Osteoblast (primary cell): Measurements from ENCODE around the gene ZNF592. TPM values are rescaled to one million over a fixed set of nuclear protein-coding genes. Genes with fewer than 3 reads are reported as not detected.

ENCODE experiments used
- DNase-seq: peaks from one replicate; pipeline ENCODE4 v3.0.0; 2011; ENCODE audit warnings: low spot score, mixed read lengths; ENCODE audit not compliant: insufficient read length; ENCODE audit errors: missing footprints
- H2AFZ ChIP-seq: 2 replicates; pipeline ENCODE4 v1.6.0; 2011; ENCODE audit warnings: mild to moderate bottlenecking, low read length
- H3K27ac ChIP-seq: 2 replicates; pipeline ENCODE4 v1.5.1; 2011; ENCODE audit warnings: mild to moderate bottlenecking, low read depth, low read length, moderate library complexity
- H3K27me3 ChIP-seq: 2 replicates; pipeline ENCODE4 v1.6.0; 2012; ENCODE audit warnings: mild to moderate bottlenecking, control low read depth, inconsistent platforms, low read length, moderate library complexity; ENCODE audit not compliant: insufficient read depth
- H3K36me3 ChIP-seq: 2 replicates; pipeline ENCODE4 v1.5.1; 2011; ENCODE audit warnings: mild to moderate bottlenecking, low read length, control low read depth, moderate library complexity; ENCODE audit not compliant: insufficient read depth
- H3K4me1 ChIP-seq: 2 replicates; pipeline ENCODE4 v1.5.1; 2011; ENCODE audit warnings: mild to moderate bottlenecking, low read length, control low read depth, moderate library complexity; ENCODE audit not compliant: insufficient read depth
- H3K4me2 ChIP-seq: 2 replicates; pipeline ENCODE4 v1.6.0; 2011; ENCODE audit warnings: mild to moderate bottlenecking, low read length; ENCODE audit not compliant: insufficient read depth
- H3K4me3 ChIP-seq: fragments of 200-600 bp; sonication (generic); 3 replicates; pipeline ENCODE4 v1.5.1; 2012; ENCODE audit warnings: mild to moderate bottlenecking, low read length, inconsistent platforms; ENCODE audit not compliant: insufficient read depth
- H3K79me2 ChIP-seq: 2 replicates; pipeline ENCODE4 v1.6.0; 2012; ENCODE audit warnings: mild to moderate bottlenecking, low read length, control low read depth, inconsistent platforms; ENCODE audit not compliant: insufficient read depth
- H3K9me3 ChIP-seq: 2 replicates; pipeline ENCODE4 v1.5.1; 2011; ENCODE audit warnings: low read depth, low read length, control low read depth
- H4K20me1 ChIP-seq: 2 replicates; pipeline ENCODE4 v1.6.0; 2012; ENCODE audit warnings: mild to moderate bottlenecking, low read length, control low read depth; ENCODE audit not compliant: insufficient read depth
- CTCF ChIP-seq: IDR thresholded peaks from 2 replicates; pipeline ENCODE4 v1.5.1; 2011; ENCODE audit warnings: mild to moderate bottlenecking, low read depth, low read length, moderate library complexity; ENCODE audit errors: extremely low read depth
- total RNA-seq: library from RNA; depleted of rRNA; stranded (reverse); fragments of >200 nt; gene quantifications from 2 replicates; pipeline ENCODE4 v1.2.3, GENCODE V29; 2012

Gene ZNF592
- total RNA-seq, 1 donor, result 11.2 TPM

DNA sequence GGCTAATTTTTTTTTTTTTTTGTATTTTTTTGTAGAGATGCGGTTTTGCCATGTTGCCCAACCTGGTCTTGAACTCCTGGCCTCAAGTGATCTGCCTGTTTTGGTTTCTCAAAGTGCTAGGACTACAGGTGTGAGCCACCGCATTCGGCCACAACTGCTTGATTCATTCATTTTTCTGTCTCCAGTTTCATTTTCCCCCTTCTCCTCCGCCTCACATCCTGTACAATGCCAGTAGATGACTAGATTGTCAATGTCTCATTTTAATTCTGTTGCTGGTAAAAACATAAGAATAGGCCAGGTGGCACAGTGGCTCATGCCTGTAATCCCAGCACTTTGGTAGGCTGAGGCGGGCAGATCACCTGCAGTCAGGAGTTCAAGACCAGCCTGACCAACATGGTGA is 12.0 kb upstream of the ZNF592 start:
- no peak overlapping the region for H2AFZ ChIP-seq
- H3K4me1 ChIP-seq, result peaks cover 24% of the 10 kb centered on the region
- no peaks in the 10 kb centered on the region for H3K27me3 ChIP-seq
- H3K27ac ChIP-seq, result no peak overlapping the region
- H3K79me2 ChIP-seq, result no peaks in the 10 kb centered on the region
- no peaks in the 10 kb centered on the region for H4K20me1 ChIP-seq
- DNase-seq, result no peak
- no peaks in the 10 kb centered on the region for H3K36me3 ChIP-seq
- H3K4me2 ChIP-seq, result no peak overlapping the region
- no peak for TF ChIP-seq CTCF
- H3K9me3 ChIP-seq, result no peaks in the 10 kb centered on the region
- H3K4me3 ChIP-seq, result no peak overlapping the region

DNA sequence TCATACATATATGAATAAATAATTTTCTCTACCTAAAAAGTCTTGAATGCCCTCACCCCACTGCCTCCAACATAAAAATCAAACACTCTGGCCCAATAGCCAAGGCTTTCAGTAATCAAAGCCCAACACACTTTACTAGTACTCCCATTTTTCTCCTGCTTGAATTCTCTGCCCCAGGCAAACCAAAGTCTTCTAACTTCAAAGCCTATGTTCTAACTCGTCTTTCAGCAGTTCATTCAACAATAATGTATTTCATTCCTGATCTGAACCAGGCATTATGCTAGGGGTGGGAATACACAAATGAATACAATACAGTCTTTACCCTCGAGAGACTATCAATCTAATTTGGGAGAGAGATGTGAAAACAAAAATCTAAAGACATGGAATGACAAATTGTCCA is 11.4 kb upstream of the ZNF592 start:
- no peaks in the 10 kb centered on the region for H3K79me2 ChIP-seq
- no peaks in the 10 kb centered on the region for H3K9me3 ChIP-seq
- no peak overlapping the region for H3K4me2 ChIP-seq
- no peak overlapping the region for H3K4me3 ChIP-seq
- H4K20me1 ChIP-seq, result no peaks in the 10 kb centered on the region
- no peak overlapping the region for H3K27ac ChIP-seq
- TF ChIP-seq CTCF, result no peak
- no peaks in the 10 kb centered on the region for H3K27me3 ChIP-seq
- DNase-seq, result no peak
- H3K4me1 ChIP-seq, result peaks cover 19% of the 10 kb centered on the region
- H2AFZ ChIP-seq, result no peak overlapping the region
- no peaks in the 10 kb centered on the region for H3K36me3 ChIP-seq

- no peaks in the 10 kb centered on the region for H3K36me3 ChIP-seq
- no peak overlapping the region for H3K27ac ChIP-seq
- no peaks in the 10 kb centered on the region for H3K27me3 ChIP-seq
- no peak overlapping the region for H2AFZ ChIP-seq
- no peaks in the 10 kb centered on the region for H3K79me2 ChIP-seq
- H3K4me3 ChIP-seq, result no peak overlapping the region
- H3K4me1 ChIP-seq, result no peaks in the 10 kb centered on the region
- H3K4me2 ChIP-seq, result no peak overlapping the region
- no peak for DNase-seq
- TF ChIP-seq CTCF, result no peak
- no peaks in the 10 kb centered on the region for H3K9me3 ChIP-seq
- H4K20me1 ChIP-seq, result no peaks in the 10 kb centered on the region
Measured at GRCh38 chr15:84740691-84741090, 7.7 kb upstream of the ZNF592 start.

DNA sequence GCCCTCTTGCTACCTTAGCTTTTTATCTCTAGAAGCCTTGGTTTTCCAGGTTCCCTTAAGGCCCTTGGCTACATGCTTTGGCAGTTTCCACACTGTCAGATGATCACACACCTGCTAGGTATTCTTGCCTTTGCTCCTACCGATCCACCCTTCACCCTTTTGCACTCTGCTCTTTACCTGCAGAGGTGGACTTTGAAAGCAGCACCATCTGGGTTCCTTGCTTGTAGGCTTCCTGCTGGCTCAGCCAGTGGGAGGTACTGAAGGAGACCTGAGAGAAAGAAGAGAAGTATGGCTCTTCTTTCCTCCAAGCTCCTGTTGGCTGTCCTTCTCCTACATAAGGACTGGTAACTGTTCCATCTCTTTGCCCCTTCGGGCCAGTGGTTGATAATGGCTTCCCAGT is 7.3 kb upstream of the ZNF592 start:
- H3K27me3 ChIP-seq, result no peaks in the 10 kb centered on the region
- no peak for DNase-seq
- no peaks in the 10 kb centered on the region for H4K20me1 ChIP-seq
- no peaks in the 10 kb centered on the region for H3K36me3 ChIP-seq
- H3K4me3 ChIP-seq, result no peak overlapping the region
- no peak for TF ChIP-seq CTCF
- H3K9me3 ChIP-seq, result no peaks in the 10 kb centered on the region
- no peaks in the 10 kb centered on the region for H3K4me1 ChIP-seq
- H3K4me2 ChIP-seq, result no peak overlapping the region
- H3K27ac ChIP-seq, result no peak overlapping the region
- H2AFZ ChIP-seq, result no peak overlapping the region
- H3K79me2 ChIP-seq, result peaks cover 2% of the 10 kb centered on the region
